Loucy (cell line): ENCODE results near the gene ATP5PD.

Experiments
- H2AFZ ChIP-seq: fragments of 200-600 bp; sonication (generic); 2 replicates; pipeline ENCODE4 v1.6.0; 2016; ENCODE audit warnings: antibody characterized with exemption, mild to moderate bottlenecking, low read length, moderate library complexity
- H3F3A ChIP-seq: fragments of 200-600 bp; 2 replicates; pipeline ENCODE4 v1.6.0; 2016; ENCODE audit warnings: antibody characterized with exemption, low read depth, mild to moderate bottlenecking
- H3K27me3 ChIP-seq: fragments of 200-600 bp; sonication (generic); 2 replicates; pipeline ENCODE4 v1.6.1; 2014; ENCODE audit warnings: low read length, mild to moderate bottlenecking; ENCODE audit not compliant: insufficient read depth, poor library complexity, severe bottlenecking
- H3K36me3 ChIP-seq: fragments of 200-600 bp; sonication (generic); 2 replicates; pipeline ENCODE4 v1.6.1; 2016; ENCODE audit warnings: low read length; ENCODE audit not compliant: insufficient read depth
- H3K4me1 ChIP-seq: fragments of 200-600 bp; sonication (generic); 2 replicates; pipeline ENCODE4 v1.5.1; 2014; ENCODE audit warnings: low read length, mild to moderate bottlenecking; ENCODE audit not compliant: insufficient read depth, poor library complexity, severe bottlenecking
- H3K4me2 ChIP-seq: fragments of 200-600 bp; sonication (generic); 2 replicates; pipeline ENCODE4 v1.6.0; 2014; ENCODE audit warnings: antibody characterized with exemption, low read length, low read depth, mild to moderate bottlenecking; ENCODE audit not compliant: poor library complexity, severe bottlenecking
- H3K4me3 ChIP-seq: fragments of 200-600 bp; sonication (generic); 2 replicates; pipeline ENCODE4 v1.5.1; 2014; ENCODE audit warnings: low read length, mild to moderate bottlenecking, mixed read lengths; ENCODE audit not compliant: poor library complexity, severe bottlenecking
- H3K79me2 ChIP-seq: fragments of 200-600 bp; sonication (generic); 2 replicates; pipeline ENCODE4 v1.6.1; 2014; ENCODE audit warnings: low read length; ENCODE audit not compliant: insufficient read depth
- H3K9ac ChIP-seq: fragments of 200-600 bp; sonication (generic); 2 replicates; pipeline ENCODE4 v1.6.0; 2014; ENCODE audit warnings: mild to moderate bottlenecking, low read depth, low read length, moderate library complexity; ENCODE audit not compliant: poor library complexity, severe bottlenecking
- H3K9me2 ChIP-seq: fragments of 200-600 bp; sonication (generic); replicated peaks from 2 replicates; pipeline ENCODE4 v1.6.1; 2016; ENCODE audit warnings: low read depth, low read length, mixed read lengths
- H3K9me3 ChIP-seq: fragments of 200-600 bp; sonication (generic); 2 replicates; pipeline ENCODE4 v1.6.1; 2014; ENCODE audit warnings: mild to moderate bottlenecking, antibody characterized with exemption, low read length, low read depth; ENCODE audit not compliant: insufficient read depth
- H4K20me1 ChIP-seq: fragments of 200-600 bp; sonication (generic); 2 replicates; pipeline ENCODE4 v1.6.0; 2014; ENCODE audit warnings: antibody characterized with exemption, low read length, mild to moderate bottlenecking; ENCODE audit not compliant: insufficient read depth, poor library complexity, severe bottlenecking
- EZH2phosphoT487 ChIP-seq: fragments of 200-600 bp; IDR thresholded peaks from 2 replicates; pipeline ENCODE4 v1.6.1; 2018; ENCODE audit warnings: antibody characterized with exemption, mild to moderate bottlenecking, moderate library complexity, borderline replicate concordance
- TF ChIP-seq, protein P1 (sequence below): fragments of 200-600 bp; sonication (generic); conservative IDR thresholded peaks from 2 replicates; pipeline ENCODE4 v1.5.1; 2014; ENCODE audit warnings: mild to moderate bottlenecking, antibody characterized with exemption, low read length

The ATP5PD gene

DNA sequence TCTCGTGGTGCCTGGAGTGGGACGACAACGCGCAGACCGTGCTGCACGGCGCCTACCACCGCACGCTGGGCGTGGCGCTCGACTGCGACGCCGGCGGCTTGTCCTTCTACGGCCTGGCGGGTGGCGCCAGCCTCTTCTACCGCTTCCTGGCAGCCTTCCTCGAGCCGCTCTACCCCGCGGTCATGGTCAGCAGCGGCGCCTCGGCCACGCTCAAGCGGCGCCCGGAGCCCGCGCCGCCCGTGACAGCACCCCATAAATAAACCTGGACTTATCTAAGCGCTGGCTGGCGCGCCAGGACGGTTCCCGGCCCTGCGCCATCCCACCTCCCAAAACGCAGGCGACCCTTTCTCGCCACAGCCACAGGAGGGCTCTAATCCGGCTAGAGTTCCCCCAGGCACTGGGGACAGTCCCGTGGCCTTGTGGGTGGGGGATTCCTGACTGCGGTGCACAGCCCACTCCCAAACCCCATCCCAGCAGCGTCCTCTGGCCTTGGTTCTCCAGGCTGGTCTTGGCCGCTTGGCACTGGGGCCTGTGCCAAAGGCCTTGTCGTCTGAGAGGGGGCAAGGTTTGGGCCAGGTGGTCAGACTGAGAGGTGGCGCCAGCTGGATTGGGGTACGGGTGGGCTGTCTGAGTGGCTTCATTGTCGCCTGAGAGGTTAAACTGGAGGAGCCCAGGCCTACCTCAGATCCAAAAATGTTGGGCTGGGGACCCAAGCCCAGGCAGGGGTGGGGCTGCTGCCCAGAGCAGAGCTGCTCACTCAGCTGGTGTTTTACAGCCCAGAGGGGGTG, 30.9 kb upstream of the ATP5PD start:
- H4K20me1 ChIP-seq = no peaks in the 10 kb centered on the region
- no peaks in the 10 kb centered on the region for H3K9me3 ChIP-seq
- H3K36me3 ChIP-seq = no peaks in the 10 kb centered on the region
- H3K4me3 ChIP-seq = no peak overlapping the region
- no peak overlapping the region for H3K4me2 ChIP-seq
- no peaks in the 10 kb centered on the region for H3K79me2 ChIP-seq
- no peaks in the 10 kb centered on the region for H3K4me1 ChIP-seq
- TF ChIP-seq EZH2phosphoT487 = no peak
- TF ChIP-seq, protein P1, sequence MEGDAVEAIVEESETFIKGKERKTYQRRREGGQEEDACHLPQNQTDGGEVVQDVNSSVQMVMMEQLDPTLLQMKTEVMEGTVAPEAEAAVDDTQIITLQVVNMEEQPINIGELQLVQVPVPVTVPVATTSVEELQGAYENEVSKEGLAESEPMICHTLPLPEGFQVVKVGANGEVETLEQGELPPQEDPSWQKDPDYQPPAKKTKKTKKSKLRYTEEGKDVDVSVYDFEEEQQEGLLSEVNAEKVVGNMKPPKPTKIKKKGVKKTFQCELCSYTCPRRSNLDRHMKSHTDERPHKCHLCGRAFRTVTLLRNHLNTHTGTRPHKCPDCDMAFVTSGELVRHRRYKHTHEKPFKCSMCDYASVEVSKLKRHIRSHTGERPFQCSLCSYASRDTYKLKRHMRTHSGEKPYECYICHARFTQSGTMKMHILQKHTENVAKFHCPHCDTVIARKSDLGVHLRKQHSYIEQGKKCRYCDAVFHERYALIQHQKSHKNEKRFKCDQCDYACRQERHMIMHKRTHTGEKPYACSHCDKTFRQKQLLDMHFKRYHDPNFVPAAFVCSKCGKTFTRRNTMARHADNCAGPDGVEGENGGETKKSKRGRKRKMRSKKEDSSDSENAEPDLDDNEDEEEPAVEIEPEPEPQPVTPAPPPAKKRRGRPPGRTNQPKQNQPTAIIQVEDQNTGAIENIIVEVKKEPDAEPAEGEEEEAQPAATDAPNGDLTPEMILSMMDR = no peak
- no peak overlapping the region for H2AFZ ChIP-seq
- no peak overlapping the region for H3K9ac ChIP-seq
- H3F3A ChIP-seq = no peaks in the 10 kb centered on the region
- H3K27me3 ChIP-seq = no peaks in the 10 kb centered on the region
- no peaks in the 10 kb centered on the region for H3K9me2 ChIP-seq

DNA sequence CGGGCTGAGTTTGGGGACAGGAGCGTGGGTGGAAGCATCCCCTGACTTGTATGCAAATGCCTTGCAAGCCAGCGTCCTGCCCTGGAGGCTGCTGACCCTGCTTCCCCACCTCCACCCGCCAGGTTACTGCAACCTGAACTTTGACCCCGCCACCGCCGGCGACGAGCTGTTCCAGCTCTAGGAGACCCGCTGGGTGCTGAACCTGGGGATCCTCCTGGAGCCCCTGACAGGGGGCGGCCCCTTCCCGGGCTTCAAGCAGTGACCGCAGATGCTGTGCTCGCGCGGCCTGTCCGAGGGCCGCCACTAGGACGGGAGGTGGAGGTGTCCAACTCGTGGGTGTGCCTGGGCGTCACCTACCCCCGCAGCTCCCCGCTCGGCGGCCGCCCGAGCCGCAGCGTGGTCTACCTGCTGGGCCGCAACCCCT, 30.3 kb upstream of the ATP5PD start:
- Histone ChIP-seq H4K20me1 (no peaks in the 10 kb centered on the region), H3K4me3 (no peak overlapping the region), H3K27me3 (no peaks in the 10 kb centered on the region), H3F3A (no peaks in the 10 kb centered on the region), H3K4me1 (no peaks in the 10 kb centered on the region), H3K36me3 (no peaks in the 10 kb centered on the region), H2AFZ (no peak overlapping the region), H3K9ac (no peak overlapping the region), H3K79me2 (no peaks in the 10 kb centered on the region), H3K4me2 (no peak overlapping the region), H3K9me3 (no peaks in the 10 kb centered on the region), H3K9me2 (no peaks in the 10 kb centered on the region)
- TF ChIP-seq, protein P1 = no peak
- no peak for TF ChIP-seq EZH2phosphoT487

DNA sequence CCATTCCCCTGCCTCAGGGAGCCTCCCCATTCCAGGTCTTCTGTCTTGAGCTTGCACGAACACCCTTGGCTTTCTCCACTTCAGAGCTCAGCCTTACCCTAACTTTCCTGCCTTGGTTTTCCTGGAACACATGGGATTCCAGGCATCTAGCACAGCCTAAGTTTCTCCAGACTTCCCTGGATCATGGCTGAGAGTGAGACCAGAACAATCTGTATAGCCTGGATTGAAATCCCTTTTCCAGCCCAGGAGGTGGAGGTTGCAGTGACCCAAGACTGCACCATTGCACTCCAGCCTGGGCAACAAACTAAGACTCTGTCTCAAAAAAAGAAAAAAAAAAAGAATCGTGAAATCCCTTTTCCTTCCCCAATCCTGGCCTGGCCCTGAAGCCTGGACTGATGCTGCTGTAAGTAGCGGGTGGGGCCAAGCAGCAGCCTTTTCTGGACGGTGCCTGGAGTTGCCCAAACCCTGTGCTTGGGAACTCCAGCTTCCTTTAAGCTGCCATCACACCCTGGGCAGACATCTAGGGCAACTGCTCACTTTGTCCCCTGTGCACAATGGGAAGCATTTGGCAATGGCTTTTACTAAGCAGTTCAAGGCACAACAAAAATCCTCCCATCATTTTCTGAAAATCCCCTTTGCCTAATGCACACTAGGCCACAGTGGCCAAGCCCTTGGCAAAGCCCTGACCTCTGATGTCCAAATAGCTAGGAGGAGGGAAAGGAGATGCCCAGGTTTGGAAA, 29.0 kb upstream of the ATP5PD start:
- Histone ChIP-seq H3K9me2 (no peaks in the 10 kb centered on the region), H3K4me2 (no peak overlapping the region)

More for the DNA sequence above, 29.0 kb upstream of the ATP5PD start:
- no peaks in the 10 kb centered on the region for H3F3A ChIP-seq
- TF ChIP-seq, protein P1 = no peak
- no peak for TF ChIP-seq EZH2phosphoT487
- H3K4me1 ChIP-seq = no peaks in the 10 kb centered on the region
- H3K9ac ChIP-seq = no peak overlapping the region
- H3K36me3 ChIP-seq = no peaks in the 10 kb centered on the region
- no peak overlapping the region for H2AFZ ChIP-seq
- H4K20me1 ChIP-seq = no peaks in the 10 kb centered on the region
- H3K9me3 ChIP-seq = no peaks in the 10 kb centered on the region
- H3K4me3 ChIP-seq = no peak overlapping the region
- H3K79me2 ChIP-seq = no peaks in the 10 kb centered on the region
- H3K27me3 ChIP-seq = no peaks in the 10 kb centered on the region
